Measurements from ENCODE around the gene FCF1.

DNA sequence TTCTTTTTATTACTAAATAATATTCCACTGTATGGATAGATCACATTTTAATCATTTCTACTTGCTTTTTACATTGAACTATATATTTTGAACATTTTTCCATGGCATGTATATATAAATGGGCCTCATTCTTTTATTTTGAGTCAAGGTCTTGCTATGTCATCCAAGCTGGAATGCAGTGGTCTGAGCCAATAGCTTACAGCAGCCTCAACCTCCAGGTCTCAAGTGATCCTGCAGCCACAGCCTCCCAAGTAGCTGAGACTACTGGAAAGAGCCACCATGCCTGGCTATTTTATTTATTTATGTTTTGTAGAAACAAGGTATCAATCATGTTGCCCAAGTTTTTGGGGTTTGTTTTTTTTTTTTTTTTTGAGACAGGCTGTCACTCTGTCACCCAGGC lies 7.6 kb downstream of the FCF1 start:
- TF ChIP-seq MYC (IDR thresholded peaks at IDR 0.05; ENCODE audit: low read depth, low read length), result no peak
- no peak for TF ChIP-seq MYC (CRISPR knock-in tag; IDR thresholded peaks at IDR 0.05; ENCODE audit: borderline replicate concordance, low read depth)
- no peak for TF ChIP-seq CEBPB (tag; IDR thresholded peaks at IDR 0.05)
- TF ChIP-seq, protein P1, sequence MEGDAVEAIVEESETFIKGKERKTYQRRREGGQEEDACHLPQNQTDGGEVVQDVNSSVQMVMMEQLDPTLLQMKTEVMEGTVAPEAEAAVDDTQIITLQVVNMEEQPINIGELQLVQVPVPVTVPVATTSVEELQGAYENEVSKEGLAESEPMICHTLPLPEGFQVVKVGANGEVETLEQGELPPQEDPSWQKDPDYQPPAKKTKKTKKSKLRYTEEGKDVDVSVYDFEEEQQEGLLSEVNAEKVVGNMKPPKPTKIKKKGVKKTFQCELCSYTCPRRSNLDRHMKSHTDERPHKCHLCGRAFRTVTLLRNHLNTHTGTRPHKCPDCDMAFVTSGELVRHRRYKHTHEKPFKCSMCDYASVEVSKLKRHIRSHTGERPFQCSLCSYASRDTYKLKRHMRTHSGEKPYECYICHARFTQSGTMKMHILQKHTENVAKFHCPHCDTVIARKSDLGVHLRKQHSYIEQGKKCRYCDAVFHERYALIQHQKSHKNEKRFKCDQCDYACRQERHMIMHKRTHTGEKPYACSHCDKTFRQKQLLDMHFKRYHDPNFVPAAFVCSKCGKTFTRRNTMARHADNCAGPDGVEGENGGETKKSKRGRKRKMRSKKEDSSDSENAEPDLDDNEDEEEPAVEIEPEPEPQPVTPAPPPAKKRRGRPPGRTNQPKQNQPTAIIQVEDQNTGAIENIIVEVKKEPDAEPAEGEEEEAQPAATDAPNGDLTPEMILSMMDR (IDR thresholded peaks at IDR 0.05 in 2 of 3, conservative IDR thresholded peaks at IDR 0.05 in 1 of 3; ENCODE audit: insufficient read depth in 2 of 3, low read depth in 1 of 3, low read length in 3 of 3), result no peak
- TF ChIP-seq NR2C2 (CRISPR knock-in tag; IDR thresholded peaks at IDR 0.05), result no peak
- no peak for TF ChIP-seq NR2C2 (tag; IDR thresholded peaks at IDR 0.05)
- TF ChIP-seq HDAC2 (IDR thresholded peaks at IDR 0.05), result no peak
- no peak for TF ChIP-seq EP300 (IDR thresholded peaks at IDR 0.05; ENCODE audit: low read length)
- TF ChIP-seq, protein P2, sequence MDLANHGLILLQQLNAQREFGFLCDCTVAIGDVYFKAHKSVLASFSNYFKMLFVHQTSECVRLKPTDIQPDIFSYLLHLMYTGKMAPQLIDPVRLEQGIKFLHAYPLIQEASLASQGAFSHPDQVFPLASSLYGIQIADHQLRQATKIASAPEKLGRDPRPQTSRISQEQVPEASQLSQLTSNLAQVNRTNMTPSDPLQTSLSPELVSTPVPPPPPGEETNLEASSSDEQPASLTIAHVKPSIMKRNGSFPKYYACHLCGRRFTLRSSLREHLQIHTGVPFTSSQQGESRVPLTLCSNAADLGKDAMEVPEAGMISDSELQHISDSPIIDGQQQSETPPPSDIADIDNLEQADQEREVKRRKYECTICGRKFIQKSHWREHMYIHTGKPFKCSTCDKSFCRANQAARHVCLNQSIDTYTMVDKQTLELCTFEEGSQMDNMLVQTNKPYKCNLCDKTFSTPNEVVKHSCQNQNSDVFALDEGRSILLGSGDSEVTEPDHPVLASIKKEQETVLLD (IDR thresholded peaks at IDR 0.05), result no peak
- TF ChIP-seq MAFK (IDR thresholded peaks at IDR 0.05; ENCODE audit: low read length), result no peak
- TF ChIP-seq TCF7 (IDR thresholded peaks at IDR 0.05; ENCODE audit: borderline replicate concordance), result no peak
- no peak for TF ChIP-seq PRMT5 (CRISPR knock-in tag; IDR thresholded peaks at IDR 0.05)
- TF ChIP-seq HNRNPL (IDR thresholded peaks at IDR 0.05; ENCODE audit: low read depth, low read length), result no peak
- TF ChIP-seq ZNF41 (CRISPR knock-in tag; conservative IDR thresholded peaks at IDR 0.05), result no peak
